ENCODE measurements around the gene MAPKBP1.

The MAPKBP1 gene

DNA sequence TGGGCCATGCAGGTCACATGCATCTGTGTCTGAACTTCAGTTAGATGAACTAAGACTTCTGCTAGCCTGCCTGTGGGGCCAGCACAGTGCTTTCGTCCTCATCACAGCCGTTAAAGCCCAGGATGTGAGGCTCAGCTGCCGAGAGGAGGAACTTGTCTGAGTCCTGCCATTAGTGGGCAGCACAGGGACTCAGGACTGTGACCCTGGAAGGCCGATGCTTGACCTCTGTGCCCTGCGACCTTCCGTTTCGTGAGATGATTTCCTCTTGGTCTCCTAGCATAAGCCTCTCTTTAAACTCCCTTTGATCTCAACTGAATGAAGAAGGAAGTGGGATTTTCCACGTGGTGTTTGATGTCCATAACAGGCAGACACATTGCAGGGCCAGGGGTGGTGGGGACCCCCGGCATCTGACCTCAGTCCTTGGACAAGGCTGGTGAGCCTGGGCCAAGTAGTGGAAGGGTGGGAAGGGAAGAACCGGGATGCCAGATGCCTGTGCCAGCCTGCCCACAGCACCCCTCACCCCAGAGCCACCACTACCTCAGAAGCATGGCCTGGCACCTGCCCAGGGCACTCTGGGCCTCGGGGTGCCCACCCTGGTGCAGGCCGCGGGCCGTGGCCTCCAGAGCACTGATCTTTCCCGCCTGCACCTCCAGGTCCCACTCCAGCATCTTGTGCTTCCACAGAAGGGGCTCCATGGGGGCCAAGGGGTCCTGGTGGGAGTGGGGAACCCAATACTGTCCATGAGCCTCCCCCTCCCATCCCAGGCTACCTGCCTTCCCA is 86.0 kb downstream of the MAPKBP1 start:
- no peak for DNase-seq (ENCODE audit: low read depth)
- H3K4me3 ChIP-seq (ENCODE audit: low read depth, low read length): no peak overlapping the region
- TF ChIP-seq, protein P1, sequence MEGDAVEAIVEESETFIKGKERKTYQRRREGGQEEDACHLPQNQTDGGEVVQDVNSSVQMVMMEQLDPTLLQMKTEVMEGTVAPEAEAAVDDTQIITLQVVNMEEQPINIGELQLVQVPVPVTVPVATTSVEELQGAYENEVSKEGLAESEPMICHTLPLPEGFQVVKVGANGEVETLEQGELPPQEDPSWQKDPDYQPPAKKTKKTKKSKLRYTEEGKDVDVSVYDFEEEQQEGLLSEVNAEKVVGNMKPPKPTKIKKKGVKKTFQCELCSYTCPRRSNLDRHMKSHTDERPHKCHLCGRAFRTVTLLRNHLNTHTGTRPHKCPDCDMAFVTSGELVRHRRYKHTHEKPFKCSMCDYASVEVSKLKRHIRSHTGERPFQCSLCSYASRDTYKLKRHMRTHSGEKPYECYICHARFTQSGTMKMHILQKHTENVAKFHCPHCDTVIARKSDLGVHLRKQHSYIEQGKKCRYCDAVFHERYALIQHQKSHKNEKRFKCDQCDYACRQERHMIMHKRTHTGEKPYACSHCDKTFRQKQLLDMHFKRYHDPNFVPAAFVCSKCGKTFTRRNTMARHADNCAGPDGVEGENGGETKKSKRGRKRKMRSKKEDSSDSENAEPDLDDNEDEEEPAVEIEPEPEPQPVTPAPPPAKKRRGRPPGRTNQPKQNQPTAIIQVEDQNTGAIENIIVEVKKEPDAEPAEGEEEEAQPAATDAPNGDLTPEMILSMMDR (IDR thresholded peaks at IDR 0.05; ENCODE audit: low read depth, low read length, missing control alignments): no peak

DNA sequence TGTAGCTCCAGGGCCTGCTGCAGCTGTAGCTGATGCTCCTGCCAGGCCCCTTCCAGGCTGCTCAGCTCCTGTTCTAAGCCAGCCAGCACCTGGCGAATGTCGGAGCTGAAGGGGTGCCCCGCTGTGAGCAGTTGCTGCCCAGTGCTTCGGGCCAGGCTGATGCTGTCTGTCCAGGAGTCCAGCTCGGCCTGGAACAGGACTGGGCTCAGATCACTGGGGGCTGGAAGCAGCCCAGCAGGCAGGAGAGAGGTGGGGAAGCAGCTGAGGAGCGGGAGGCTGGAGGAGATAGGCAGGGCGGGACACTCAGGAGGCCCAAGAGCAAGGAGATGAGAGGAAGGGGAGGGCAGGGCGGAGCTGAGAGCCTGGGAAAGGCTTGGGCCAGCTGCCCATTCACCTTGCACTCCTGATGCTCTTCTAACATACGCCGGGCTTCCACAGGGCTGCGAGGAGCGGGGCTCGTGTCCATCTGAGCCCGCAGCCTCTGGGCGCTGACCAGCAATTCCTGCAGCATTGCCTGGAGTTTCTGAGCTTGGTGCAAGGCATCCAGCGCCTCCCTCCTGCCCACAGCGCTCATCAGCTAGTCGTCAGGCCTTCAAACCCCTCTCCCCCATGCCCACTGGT is 87.6 kb downstream of the MAPKBP1 start:
- DNase-seq (ENCODE audit: low read depth): no peak
- TF ChIP-seq, protein P1 (IDR thresholded peaks at IDR 0.05; ENCODE audit: low read depth, low read length, missing control alignments): no peak
- H3K4me3 ChIP-seq (ENCODE audit: low read depth, low read length): no peak overlapping the region

DNA sequence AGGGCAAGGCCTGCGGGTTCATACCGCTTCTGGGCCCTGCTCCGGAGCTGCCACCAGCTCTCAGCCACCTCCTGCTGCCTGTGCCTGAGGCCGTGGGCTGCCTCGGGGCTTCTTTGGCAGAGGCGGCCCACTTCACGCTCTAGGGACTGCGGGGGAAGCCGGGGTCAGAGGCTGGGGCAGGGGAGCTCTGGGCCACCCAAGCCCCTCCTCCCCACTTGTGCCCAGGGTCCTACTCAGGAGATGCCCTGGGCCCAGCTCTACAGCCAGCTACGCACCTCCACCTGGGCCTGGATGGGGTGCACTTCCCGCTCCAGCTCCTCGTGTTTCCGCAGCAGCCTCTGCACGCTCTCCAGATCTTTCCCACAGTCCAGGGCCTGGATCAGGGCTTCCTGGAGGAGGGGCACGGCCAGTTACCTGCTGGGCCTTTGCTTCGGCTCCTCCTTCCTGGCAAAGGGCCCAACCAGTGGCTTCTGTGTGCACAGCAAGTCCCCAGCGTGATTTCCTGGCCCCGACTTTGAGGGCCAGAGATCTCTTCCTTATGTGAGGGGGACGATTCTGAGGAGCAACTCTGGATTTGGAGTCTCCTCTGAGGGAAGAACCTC is 88.3 kb downstream of the MAPKBP1 start:
- no peak for DNase-seq (ENCODE audit: low read depth)
- TF ChIP-seq, protein P1 (IDR thresholded peaks at IDR 0.05; ENCODE audit: low read depth, low read length, missing control alignments): no peak
- no peak overlapping the region for H3K4me3 ChIP-seq (ENCODE audit: low read depth, low read length)

DNA sequence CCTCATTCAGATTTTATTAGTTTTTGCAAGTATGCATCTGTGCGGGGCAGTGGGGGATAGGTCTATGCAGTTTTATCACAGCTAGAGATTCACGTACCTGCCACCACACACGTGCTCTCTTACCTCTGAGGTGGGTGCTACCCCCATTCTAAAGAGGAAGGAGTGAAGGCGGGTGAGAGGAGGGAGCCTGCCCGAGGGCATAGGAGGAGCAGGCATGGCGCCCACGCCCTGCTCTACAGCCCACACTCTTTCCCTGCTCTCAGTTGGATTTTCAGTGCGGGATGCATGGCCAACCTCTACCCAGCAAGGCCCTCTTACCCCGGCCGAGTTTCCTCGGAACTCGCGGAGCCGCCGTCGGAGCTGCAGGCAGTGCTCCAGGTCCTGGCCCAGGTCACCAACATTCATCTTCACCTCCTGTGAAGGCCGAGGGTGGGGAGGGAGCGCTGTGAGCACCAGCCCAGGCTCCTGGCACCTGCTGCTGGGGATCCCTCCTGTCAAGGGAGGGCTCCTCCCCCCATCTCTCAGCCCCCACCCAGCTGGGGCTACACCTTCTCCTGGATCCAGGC is 91.3 kb downstream of the MAPKBP1 start:
- TF ChIP-seq, protein P1 (IDR thresholded peaks at IDR 0.05; ENCODE audit: low read depth, low read length, missing control alignments): no peak
- no peak for DNase-seq (ENCODE audit: low read depth)
- no peak overlapping the region for H3K4me3 ChIP-seq (ENCODE audit: low read depth, low read length)

DNA sequence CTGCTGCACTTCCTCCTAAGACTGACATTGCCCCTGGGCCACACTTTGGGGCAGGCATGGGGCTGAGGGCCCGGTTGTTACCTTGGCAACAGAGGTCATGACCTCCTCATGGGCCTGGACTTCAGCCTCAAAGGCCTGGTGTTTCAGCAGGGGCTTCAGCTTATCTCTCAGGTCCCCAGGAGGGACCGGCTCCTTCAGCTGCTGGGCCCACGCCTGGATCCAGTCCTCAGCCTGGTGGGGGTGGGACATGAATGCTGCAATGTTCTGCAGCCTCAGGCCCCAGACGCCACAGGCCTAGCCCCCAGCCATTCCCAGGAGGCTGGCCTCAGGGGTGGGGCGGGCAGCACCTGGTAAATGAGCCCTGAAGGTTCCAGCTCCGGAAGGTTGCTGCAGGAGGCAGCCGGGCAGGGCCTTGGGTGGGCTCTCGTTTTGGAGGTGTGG is 92.0 kb downstream of the MAPKBP1 start:
- no peak for DNase-seq (ENCODE audit: low read depth)
- TF ChIP-seq, protein P1 (IDR thresholded peaks at IDR 0.05; ENCODE audit: low read depth, low read length, missing control alignments): no peak
- H3K4me3 ChIP-seq (ENCODE audit: low read depth, low read length): no peak overlapping the region

DNA sequence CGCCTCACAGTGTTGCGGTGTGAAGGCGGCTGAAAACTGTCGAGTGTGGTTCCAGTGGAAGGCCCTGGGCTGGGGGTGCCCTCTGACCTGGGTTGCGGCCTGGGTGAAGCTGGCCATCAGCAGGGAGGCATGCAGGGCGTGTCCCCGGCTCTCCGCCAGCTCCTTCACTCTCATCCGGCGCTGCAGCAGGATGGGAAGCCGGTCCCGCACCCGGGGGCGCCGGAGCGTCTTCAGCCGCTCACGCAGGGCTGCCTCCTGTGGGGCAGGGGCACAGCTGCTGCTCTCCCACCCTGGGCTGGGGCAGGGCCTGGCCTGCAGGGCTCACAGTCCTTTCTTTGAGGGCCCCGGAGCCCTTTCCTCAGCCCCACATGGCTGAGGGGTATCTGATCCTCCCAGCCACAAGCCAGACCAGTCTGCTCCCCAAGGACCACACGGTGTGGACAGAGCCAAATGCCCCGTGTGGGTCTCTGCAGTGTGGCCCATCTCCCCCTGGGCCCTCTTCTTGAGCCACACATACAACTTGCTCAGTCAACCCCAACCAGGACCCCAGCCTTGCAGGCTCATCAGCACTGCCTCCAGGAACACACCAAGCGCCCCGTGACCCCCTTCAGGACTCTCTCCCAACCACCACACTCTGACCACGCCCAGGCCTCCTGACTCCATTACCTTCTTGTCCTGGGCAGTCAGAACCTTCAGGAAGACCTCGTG is 92.7 kb downstream of the MAPKBP1 start:
- no peak for DNase-seq (ENCODE audit: low read depth)
- TF ChIP-seq, protein P1 (IDR thresholded peaks at IDR 0.05; ENCODE audit: low read depth, low read length, missing control alignments): no peak
- H3K4me3 ChIP-seq (ENCODE audit: low read depth, low read length): no peak overlapping the region

Data from GM12864 (cell line).